Esophagus squamous epithelium (tissue), 4 donors: ENCODE results near the gene PALD1.

Experiments
- CTCF ChIP-seq, 6 experiments: fragments of 450-650 bp in 4 of 6; fragments of 200-600 bp in 2 of 6; sonication (generic) in 2 of 6; IDR thresholded peaks; one replicate each; pipeline ENCODE4 v1.5.1; 2016 to 2019; ENCODE audit warnings: antibody characterized with exemption in 6 of 6, mild to moderate bottlenecking in 4 of 6, moderate library complexity in 4 of 6
- POLR2A ChIP-seq, 4 donors: fragments of 450-650 bp; IDR thresholded peaks; one replicate each; pipeline ENCODE4 v1.6.1; 2017; ENCODE audit warnings: antibody characterized with exemption in 4 of 4, mild to moderate bottlenecking in 4 of 4, moderate library complexity in 3 of 4

GRCh38 chr10:70546584-70546983 lies 68.0 kb downstream of the PALD1 start:
- no peak for TF ChIP-seq POLR2A (IDR thresholded peaks at IDR 0.05)
- no peak for TF ChIP-seq CTCF (IDR thresholded peaks at IDR 0.05)
